Astrocyte (in vitro differentiated cells and primary cell): ENCODE measurements around the gene ZFHX3. TPM values are rescaled to one million over a fixed set of nuclear protein-coding genes. Genes with fewer than 3 reads are reported as not detected.

Source experiments
- DNase-seq: peaks from one replicate; pipeline ENCODE4 v3.0.0-alpha.2; 2010; ENCODE audit warnings: low read depth
- FAIRE-seq: peaks from 2 replicates; lab custom pipeline; 2011; peaks lifted over from hg19 to GRCh38; lab: Jason Lieb, UNC
- H2AFZ ChIP-seq: 2 replicates; pipeline ENCODE4 v1.6.0; 2012; ENCODE audit warnings: low read depth, low read length, inconsistent platforms
- H3K27ac ChIP-seq: 2 replicates; pipeline ENCODE4 v1.5.1; 2011; ENCODE audit warnings: low read depth, low read length, inconsistent platforms
- H3K27me3 ChIP-seq: 2 replicates; pipeline ENCODE4 v1.6.0; 2011; ENCODE audit warnings: low read length, inconsistent platforms; ENCODE audit not compliant: insufficient read depth
- H3K36me3 ChIP-seq: 2 replicates; pipeline ENCODE4 v1.5.1; 2011; ENCODE audit warnings: low read length, inconsistent platforms; ENCODE audit not compliant: insufficient read depth
- H3K4me1 ChIP-seq: 2 replicates; pipeline ENCODE4 v1.5.1; 2011; ENCODE audit warnings: low read length, inconsistent platforms; ENCODE audit not compliant: insufficient read depth
- H3K4me2 ChIP-seq: 2 replicates; pipeline ENCODE4 v1.6.0; 2012; ENCODE audit warnings: low read length, inconsistent platforms
- H3K4me3 ChIP-seq: 2 replicates; pipeline ENCODE4 v1.5.1; 2011; ENCODE audit warnings: low read depth, mild to moderate bottlenecking, low read length, inconsistent platforms; ENCODE audit not compliant: insufficient read depth
- H3K79me2 ChIP-seq: 2 replicates; pipeline ENCODE4 v1.6.0; 2012; ENCODE audit warnings: mild to moderate bottlenecking, low read length, inconsistent platforms; ENCODE audit not compliant: insufficient read depth
- H3K9ac ChIP-seq: 2 replicates; pipeline ENCODE4 v1.6.0; 2012; ENCODE audit warnings: mild to moderate bottlenecking, low read length, inconsistent platforms
- H3K9me3 ChIP-seq: 2 replicates; pipeline ENCODE4 v1.5.1; 2012; ENCODE audit warnings: low read depth, mild to moderate bottlenecking, low read length, inconsistent platforms; ENCODE audit not compliant: insufficient read depth
- H4K20me1 ChIP-seq: 2 replicates; pipeline ENCODE4 v1.6.0; 2012; ENCODE audit warnings: low read length, inconsistent platforms; ENCODE audit not compliant: insufficient read depth
- H3K27ac Mint-ChIP-seq: one replicate; pipeline ENCODE4 v1.8.0; 2021; ENCODE audit warnings: mild to moderate bottlenecking, mixed read lengths; ENCODE audit not compliant: unreplicated experiment
- H3K27me3 Mint-ChIP-seq: one replicate; pipeline ENCODE4 v1.8.0; 2021; ENCODE audit warnings: low read depth, mixed read lengths; ENCODE audit not compliant: unreplicated experiment
- H3K36me3 Mint-ChIP-seq: one replicate; pipeline ENCODE4 v1.8.0; 2021; ENCODE audit warnings: low read depth, mixed read lengths; ENCODE audit not compliant: unreplicated experiment
- H3K4me1 Mint-ChIP-seq: one replicate; pipeline ENCODE4 v1.8.0; 2021; ENCODE audit warnings: low read depth, mixed read lengths; ENCODE audit not compliant: unreplicated experiment
- H3K4me3 Mint-ChIP-seq: one replicate; pipeline ENCODE4 v1.8.0; 2021; ENCODE audit warnings: mild to moderate bottlenecking, moderate library complexity, mixed read lengths; ENCODE audit not compliant: unreplicated experiment
- H3K9me3 Mint-ChIP-seq: one replicate; pipeline ENCODE4 v1.8.0; 2021; ENCODE audit warnings: mild to moderate bottlenecking, mixed read lengths; ENCODE audit not compliant: unreplicated experiment
- CTCF ChIP-seq: IDR thresholded peaks from 2 replicates; pipeline ENCODE4 v1.5.1; 2011; ENCODE audit warnings: low read depth, mild to moderate bottlenecking, inconsistent platforms, low read length, moderate library complexity; ENCODE audit not compliant: insufficient read depth
- EZH2 ChIP-seq: IDR thresholded peaks from 2 replicates; pipeline ENCODE4 v1.6.1; 2012; ENCODE audit warnings: mild to moderate bottlenecking, low read length, inconsistent platforms; ENCODE audit not compliant: insufficient read depth
- total RNA-seq: library from RNA; stranded (reverse); gene quantifications from 2 replicates; pipeline ENCODE4 v1.2.1, GENCODE V29; 2021

The ZFHX3 gene
- total RNA-seq, 1 donor from 2014 or later = 19.7 TPM

GRCh38 chr16:72957303-72958277 is 90.3 kb downstream of the ZFHX3 start:
- Histone ChIP-seq H3K4me3 (no peak overlapping the region), H3K36me3 (peaks cover 6% of the 10 kb centered on the region), H3K9ac (no peak overlapping the region), H4K20me1 (peaks cover 51% of the 10 kb centered on the region), H3K27ac (no peak overlapping the region), H3K4me1 (peaks cover 10% of the 10 kb centered on the region), H2AFZ (no peak overlapping the region), H3K4me2 (no peak overlapping the region), H3K27me3 (no peaks in the 10 kb centered on the region), H3K9me3 (no peaks in the 10 kb centered on the region), H3K79me2 (peaks cover 52% of the 10 kb centered on the region)
- Mint-ChIP-seq H3K4me3 (no peak overlapping the region), H3K36me3 (peaks cover 22% of the 10 kb centered on the region), H3K27me3 (no peaks in the 10 kb centered on the region), H3K9me3 (peaks cover 3% of the 10 kb centered on the region), H3K27ac (no peak overlapping the region), H3K4me1 (peaks cover 22% of the 10 kb centered on the region)
- no peak for TF ChIP-seq CTCF
- no peak for TF ChIP-seq EZH2
- DNase-seq (no peak), FAIRE-seq (no peak)

DNA sequence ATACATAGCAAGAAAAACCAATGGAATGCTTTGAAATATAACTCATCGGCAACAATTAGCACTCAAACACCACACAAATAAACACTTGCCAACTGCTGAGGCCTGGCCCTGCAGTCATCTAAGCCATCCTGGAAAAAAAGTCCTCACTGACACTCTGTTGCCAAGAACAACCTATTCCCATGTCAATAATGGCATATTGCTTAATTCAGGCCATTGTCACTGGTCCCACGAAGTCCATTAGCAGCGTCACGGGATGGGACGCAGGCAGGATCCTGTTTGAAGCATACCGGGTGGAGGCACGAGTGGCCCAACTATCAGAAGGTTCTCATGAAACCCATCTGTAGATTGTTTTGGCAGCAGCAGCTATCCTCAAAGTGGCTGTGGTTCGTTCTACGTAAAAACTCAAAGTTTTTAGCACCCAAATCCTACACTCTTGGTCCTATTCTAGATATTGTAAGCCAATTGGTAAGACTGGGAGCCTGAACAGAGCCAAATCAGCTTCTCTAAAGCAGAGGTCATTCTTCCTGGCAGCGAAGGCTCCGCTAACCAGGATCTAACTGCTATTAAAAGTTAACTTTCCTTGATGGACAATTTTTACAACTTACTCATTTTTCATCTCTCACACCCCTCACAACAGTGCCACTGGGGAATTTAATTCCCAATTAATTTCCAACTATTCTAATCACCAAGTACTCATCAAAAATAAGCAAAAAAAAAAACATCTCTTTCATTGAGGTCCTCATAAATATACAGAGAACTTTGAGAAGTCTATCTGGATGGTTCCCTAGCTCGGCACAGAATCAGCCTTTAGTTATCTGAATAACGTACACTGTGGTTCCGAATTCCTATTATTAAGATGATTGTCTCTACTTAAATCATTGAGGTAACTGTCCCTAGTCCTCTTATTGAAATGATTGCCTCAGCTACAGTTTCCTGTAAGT is 91.5 kb downstream of the ZFHX3 start:
- Histone ChIP-seq H3K4me1 (peaks cover 18% of the 10 kb centered on the region), H3K9ac (no peak overlapping the region), H3K4me2 (no peak overlapping the region), H4K20me1 (peaks cover 51% of the 10 kb centered on the region), H3K79me2 (peaks cover 50% of the 10 kb centered on the region), H3K4me3 (no peak overlapping the region), H3K36me3 (peaks cover 6% of the 10 kb centered on the region), H3K27ac (no peak overlapping the region), H2AFZ (no peak overlapping the region), H3K27me3 (no peaks in the 10 kb centered on the region), H3K9me3 (no peaks in the 10 kb centered on the region)
- Mint-ChIP-seq H3K9me3 (peaks cover 3% of the 10 kb centered on the region), H3K27me3 (no peaks in the 10 kb centered on the region), H3K4me3 (no peak overlapping the region), H3K27ac (no peak overlapping the region), H3K36me3 (peaks cover 22% of the 10 kb centered on the region), H3K4me1 (peaks cover 33% of the 10 kb centered on the region)
- TF ChIP-seq CTCF (no peak), EZH2 (no peak)
- FAIRE-seq (no peak), DNase-seq (no peak)
